SIG-M5 (cell line): ENCODE data around the gene ZNF439.
"Not testable (repeated sequence)": the region's sequence is repeated elsewhere in the genome, so short reads cannot be mapped to it uniquely, and the experiment has no call there.

Source experiments
- DNase-seq: peaks from one replicate; lab custom pipeline; 2025; lab: John Stamatoyannopoulos, UW

Gene ZNF439

GRCh38 chr19:11848594-11849469 is at the start of gene ZNF439:
Gene ZNF439, plus strand, starts transcription at chr19:11848726. Its CDS starts 142 bp downstream, at chr19:11848868.
- DNase-seq: no peak

GRCh38 chr19:11806354-11807098 is 42.0 kb upstream of the ZNF439 start:
- no peak for DNase-seq

GRCh38 chr19:11807099-11807380 is 41.5 kb upstream of the ZNF439 start:
- DNase-seq: no peak

- no peak for DNase-seq
Observed at GRCh38 chr19:11813703-11814028, 34.9 kb upstream of the ZNF439 start.

- no peak for DNase-seq
Observed at GRCh38 chr19:11814029-11814699, 34.4 kb upstream of the ZNF439 start, which contains the start of gene ZNF440. Gene ZNF440, plus strand, starts transcription at chr19:11814273. Its CDS starts 175 bp downstream, at chr19:11814448.

GRCh38 chr19:11814700-11815035 is 33.9 kb upstream of the ZNF439 start:
- no peak for DNase-seq

- DNase-seq: no peak
Observed at GRCh38 chr19:11821474-11822109, 26.9 kb upstream of the ZNF439 start.

- DNase-seq: not testable (repeated sequence)
Observed at GRCh38 chr19:11828957-11829876, 19.3 kb upstream of the ZNF439 start.

- DNase-seq: no peak
Observed at GRCh38 chr19:11832253-11832912, 16.1 kb upstream of the ZNF439 start.

GRCh38 chr19:11833541-11833940 is 15.0 kb upstream of the ZNF439 start:
- DNase-seq: no peak

GRCh38 chr19:11835626-11836066 is 12.9 kb upstream of the ZNF439 start:
- DNase-seq: not testable (repeated sequence)

- DNase-seq: no peak
Observed at GRCh38 chr19:11843722-11844121, 4.8 kb upstream of the ZNF439 start.

- not testable (repeated sequence) for DNase-seq
Observed at GRCh38 chr19:11847615-11848014, 911 bp upstream of the ZNF439 start.

- DNase-seq: no peak
Observed at GRCh38 chr19:11848200-11848593, 329 bp upstream of the ZNF439 start.

GRCh38 chr19:11850289-11850688 is 1.8 kb downstream of the ZNF439 start:
- DNase-seq: not testable (repeated sequence)

GRCh38 chr19:11853358-11853757 is 4.8 kb downstream of the ZNF439 start:
- DNase-seq: no peak

- DNase-seq: no peak
Observed at GRCh38 chr19:11856596-11857250, 8.2 kb downstream of the ZNF439 start.

- DNase-seq: no peak
Observed at GRCh38 chr19:11860721-11861120, 12.2 kb downstream of the ZNF439 start.

- no peak for DNase-seq
Observed at GRCh38 chr19:11861301-11861700, 12.8 kb downstream of the ZNF439 start.

GRCh38 chr19:11867766-11868165 is 19.2 kb downstream of the ZNF439 start:
- DNase-seq: not testable (repeated sequence)
